Astrocyte of the cerebellum (primary cell): ENCODE measurements around the gene HPSE2.

Experiments
- DNase-seq: peaks from one replicate; pipeline ENCODE4 v3.0.0-alpha.2; 2011; ENCODE audit warnings: low read depth
- H3K4me3 ChIP-seq: 2 replicates; pipeline ENCODE4 v1.5.1; 2011; ENCODE audit warnings: mild to moderate bottlenecking, low read depth, low read length, moderate library complexity
- CTCF ChIP-seq: IDR thresholded peaks from 2 replicates; pipeline ENCODE4 v1.5.1; 2012; ENCODE audit warnings: low read length, low read depth, moderate library complexity, mild to moderate bottlenecking; ENCODE audit errors: missing control alignments
- in situ Hi-C: cut with HindIII; loops from 2 replicates; pipeline ENCODE4 v1.10.0; 2017; ENCODE audit warnings: low sequenced_read_pairs

HPSE2 gene

GRCh38 chr10:98483658-98484057 lies 752.0 kb downstream of the HPSE2 start:
- no peak for DNase-seq
- in situ Hi-C loops: no loop called here
- H3K4me3 ChIP-seq: no peak overlapping the region
- no peak for TF ChIP-seq CTCF

DNA sequence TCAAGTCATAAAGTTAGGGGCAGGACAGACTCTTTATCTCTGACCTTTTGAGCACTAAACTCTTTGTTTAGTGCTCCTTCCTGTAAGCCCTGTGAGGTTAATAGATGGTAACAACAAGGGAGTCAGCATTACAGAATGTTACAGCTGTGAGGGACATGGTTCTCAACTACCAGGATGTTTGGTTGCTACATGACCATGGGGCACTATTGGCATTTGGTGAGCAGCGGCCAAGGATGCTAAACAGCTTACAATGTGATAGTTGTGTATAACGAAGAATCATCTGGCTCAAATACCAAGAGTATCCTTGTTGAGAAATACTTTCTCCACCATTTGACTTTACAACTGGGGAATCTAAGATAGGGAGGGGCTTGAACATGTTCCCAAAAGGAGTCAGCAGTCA lies 753.6 kb downstream of the HPSE2 start:
- no peak overlapping the region for H3K4me3 ChIP-seq
- in situ Hi-C loops: no loop called here
- no peak for TF ChIP-seq CTCF
- no peak for DNase-seq

DNA sequence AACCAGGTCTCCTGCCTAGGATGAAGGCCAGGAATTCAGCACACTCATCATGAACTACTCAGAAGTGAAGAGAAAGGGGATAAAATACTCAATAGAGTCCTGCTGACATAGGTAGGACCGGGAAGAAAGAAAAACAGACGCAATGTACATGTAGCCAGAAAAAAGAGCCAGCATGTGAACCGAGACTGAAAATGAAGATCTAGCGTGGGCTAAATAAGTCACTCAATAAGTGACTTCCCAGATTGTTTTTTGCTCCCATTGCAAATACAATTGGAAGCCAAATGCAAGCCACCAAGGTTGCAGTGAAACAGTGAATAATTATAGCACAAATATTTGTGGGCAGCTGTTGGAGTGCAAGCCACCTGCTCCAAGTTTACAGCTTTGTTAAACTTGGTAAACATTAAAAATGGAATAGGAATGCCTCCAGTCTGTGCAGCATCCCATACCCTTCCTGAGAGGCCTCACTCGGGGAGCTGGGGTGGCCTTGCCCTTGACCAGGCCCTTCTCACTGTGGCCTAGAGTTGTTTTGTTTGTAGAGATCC lies 754.2 kb downstream of the HPSE2 start:
- in situ Hi-C loops: no loop called here
- DNase-seq: no peak
- TF ChIP-seq CTCF: no peak
- H3K4me3 ChIP-seq: no peak overlapping the region

DNA sequence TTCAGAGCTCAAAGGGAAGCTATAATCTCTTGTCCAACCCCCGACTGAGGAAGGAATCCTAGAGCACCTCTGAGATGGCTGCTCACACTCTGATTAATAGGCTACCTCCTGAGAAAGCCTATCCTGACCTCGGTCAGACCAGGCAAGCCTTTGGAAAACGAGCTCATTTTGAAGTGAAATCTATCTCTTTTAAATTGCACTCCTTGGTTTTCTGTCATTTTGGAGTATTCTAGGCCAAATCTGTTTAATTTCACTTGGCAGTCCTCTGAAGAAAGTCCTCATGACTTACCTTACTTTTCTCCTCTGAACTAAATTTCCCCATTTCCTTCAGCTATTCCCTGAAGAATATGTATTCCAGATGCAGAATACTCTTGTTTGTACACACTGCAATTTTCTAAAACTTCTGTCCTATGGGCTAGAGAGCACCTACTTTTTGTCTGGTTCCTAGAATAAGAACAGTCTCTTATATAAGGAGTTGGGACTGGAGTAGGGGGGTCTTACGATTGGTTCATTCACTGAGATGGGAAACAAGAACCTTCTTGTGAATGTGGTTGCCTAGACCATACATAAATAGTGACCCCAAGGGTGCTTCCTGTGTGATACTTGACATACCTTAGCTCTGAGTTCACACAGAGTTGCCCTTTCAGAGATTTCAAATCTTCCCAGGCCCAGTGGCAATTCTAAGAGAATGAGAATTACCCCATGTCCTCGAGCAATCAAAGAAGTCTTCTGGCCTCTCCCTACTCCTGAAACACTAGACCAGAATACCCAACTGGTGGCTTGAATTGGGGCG lies 757.0 kb downstream of the HPSE2 start:
- in situ Hi-C loops: no loop called here
- no peak overlapping the region for H3K4me3 ChIP-seq
- no peak for DNase-seq
- TF ChIP-seq CTCF: no peak

DNA sequence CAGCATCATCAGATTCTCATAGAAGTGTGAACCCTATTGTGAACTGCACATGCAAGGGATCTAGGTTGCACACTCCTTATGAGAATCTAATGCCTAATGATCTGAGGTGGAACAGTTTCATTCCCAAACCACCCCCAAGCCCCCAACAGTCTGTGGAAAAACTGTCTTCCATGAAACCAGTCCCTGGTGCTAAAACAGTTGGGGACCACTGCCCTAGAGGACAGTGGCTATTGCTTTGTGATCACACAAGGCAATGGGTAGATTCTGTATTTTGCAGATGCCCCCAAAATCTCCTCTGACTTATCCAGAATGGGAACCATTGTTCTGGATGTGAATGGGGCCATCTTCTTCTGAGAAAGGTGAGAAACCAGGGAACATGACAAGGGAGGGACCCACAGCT lies 757.8 kb downstream of the HPSE2 start:
- TF ChIP-seq CTCF: no peak
- in situ Hi-C loops: no loop called here
- DNase-seq: no peak
- no peak overlapping the region for H3K4me3 ChIP-seq

DNA sequence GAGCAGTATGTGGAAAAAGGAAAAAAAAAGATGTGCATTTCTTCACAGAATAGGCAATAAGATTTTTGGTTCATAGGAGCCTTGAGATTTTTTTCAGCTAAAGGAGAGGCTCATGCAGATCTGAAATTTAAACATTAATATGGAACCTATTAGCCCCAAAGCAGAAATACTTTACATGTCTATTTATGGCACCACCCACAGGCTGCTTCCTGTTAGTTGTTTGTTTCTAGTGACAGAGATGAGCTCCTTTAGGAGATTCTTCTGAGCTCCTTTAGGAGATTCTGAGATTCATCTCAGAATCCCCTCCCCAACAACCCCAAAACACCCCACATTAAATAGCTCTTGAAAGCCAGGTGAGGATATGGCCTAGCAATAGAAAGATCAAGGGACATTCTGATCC lies 761.0 kb downstream of the HPSE2 start:
- no peak for DNase-seq
- no peak overlapping the region for H3K4me3 ChIP-seq
- in situ Hi-C loops: loop anchor here (25.0 kb wide), 3 partner anchors 237 to 1238 kb away; partner anchors contain the start of gene HPSE2
- TF ChIP-seq CTCF: no peak
